Upper lobe of left lung (tissue), 4 donors: ENCODE measurements around the gene SLC39A6.

ENCODE experiments used
- POLR2AphosphoS5 ChIP-seq, 2 donors: sonication (generic); formaldehyde crosslinking; IDR thresholded peaks; one replicate each; pipeline ENCODE4 v1.5.1; 2017; ENCODE audit warnings: antibody characterized with exemption in 2 of 2
- TF ChIP-seq, protein P1 (sequence below), 6 experiments: fragments of 450-650 bp in 4 of 6; fragments of 200-600 bp in 2 of 6; sonication (generic) in 2 of 6; IDR thresholded peaks; one replicate each; pipeline ENCODE4 v1.5.1; 2016 to 2019; ENCODE audit warnings: antibody characterized with exemption in 6 of 6

DNA sequence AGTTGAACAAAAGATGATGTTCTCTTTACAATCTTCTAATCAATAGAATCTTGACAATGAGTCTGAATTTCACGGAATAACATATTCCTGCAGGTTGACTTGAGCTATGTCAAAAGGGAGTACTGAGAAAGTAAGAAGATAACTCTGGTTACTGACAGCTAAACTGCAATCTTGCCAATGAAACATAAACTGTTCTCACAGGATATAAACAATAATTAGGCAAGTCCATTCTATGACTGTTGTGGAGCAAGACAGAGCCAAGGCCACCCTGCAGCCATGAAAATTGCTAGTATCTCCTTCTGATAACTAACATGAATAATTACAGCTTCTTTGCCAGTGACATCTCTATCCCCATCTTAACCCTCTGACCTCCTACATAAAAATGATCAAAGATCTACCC lies 55.5 kb downstream of the SLC39A6 start:
- TF ChIP-seq, protein P1, sequence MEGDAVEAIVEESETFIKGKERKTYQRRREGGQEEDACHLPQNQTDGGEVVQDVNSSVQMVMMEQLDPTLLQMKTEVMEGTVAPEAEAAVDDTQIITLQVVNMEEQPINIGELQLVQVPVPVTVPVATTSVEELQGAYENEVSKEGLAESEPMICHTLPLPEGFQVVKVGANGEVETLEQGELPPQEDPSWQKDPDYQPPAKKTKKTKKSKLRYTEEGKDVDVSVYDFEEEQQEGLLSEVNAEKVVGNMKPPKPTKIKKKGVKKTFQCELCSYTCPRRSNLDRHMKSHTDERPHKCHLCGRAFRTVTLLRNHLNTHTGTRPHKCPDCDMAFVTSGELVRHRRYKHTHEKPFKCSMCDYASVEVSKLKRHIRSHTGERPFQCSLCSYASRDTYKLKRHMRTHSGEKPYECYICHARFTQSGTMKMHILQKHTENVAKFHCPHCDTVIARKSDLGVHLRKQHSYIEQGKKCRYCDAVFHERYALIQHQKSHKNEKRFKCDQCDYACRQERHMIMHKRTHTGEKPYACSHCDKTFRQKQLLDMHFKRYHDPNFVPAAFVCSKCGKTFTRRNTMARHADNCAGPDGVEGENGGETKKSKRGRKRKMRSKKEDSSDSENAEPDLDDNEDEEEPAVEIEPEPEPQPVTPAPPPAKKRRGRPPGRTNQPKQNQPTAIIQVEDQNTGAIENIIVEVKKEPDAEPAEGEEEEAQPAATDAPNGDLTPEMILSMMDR (IDR thresholded peaks at IDR 0.05): no peak
- no peak for TF ChIP-seq POLR2AphosphoS5 (IDR thresholded peaks at IDR 0.05)
